ENCODE data around the gene MYH9. TPM values are rescaled to one million over a fixed set of nuclear protein-coding genes. Genes with fewer than 3 reads are reported as not detected.

MYH9 gene
- total and polyA plus RNA-seq, 2 donors (not counting 1 experiment from before 2014, with no cell fraction given): 108 to 554 TPM

DNA sequence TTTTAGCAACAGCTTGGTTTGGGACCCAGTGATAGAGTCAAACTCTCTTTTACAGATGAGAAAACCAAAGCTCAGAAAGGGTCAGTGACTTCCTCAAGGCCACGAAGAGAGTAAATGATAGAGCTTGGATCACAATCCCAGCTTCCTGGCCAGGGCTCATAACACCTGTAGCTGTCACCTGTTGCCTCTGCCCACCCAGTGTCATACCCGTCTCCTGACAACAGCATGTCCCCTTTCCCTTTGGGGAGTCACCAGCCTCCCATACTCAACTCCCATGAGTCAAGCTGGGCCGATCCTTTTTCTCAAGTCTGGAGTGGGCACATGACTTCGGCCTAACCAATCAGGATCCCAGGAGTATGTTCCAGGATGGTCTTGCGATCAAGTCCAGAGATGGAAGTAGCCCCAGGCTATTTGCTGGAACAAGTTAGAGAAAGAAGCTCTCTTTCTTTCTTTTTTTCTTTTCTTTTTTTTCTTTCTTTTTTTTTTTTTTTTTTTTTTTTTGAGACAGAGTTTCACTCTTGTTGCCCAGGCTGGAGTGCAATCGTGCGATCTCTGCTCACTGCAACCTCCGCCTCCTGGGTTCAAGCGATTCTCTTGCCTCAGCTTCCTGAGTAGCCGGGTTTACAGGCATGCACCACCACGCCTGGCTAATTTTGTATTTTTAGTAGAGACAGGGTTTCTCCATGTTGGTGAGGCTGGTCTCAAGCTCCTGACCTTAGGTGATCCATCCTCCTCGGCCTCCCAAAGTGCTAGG lies 27.8 kb upstream of the MYH9 start:
- CTCF ChIA-PET: interaction anchor here (0.9 to 1.6 kb wide), 3 partner anchors 30 to 71 kb away, joined by 3 to 5 read pairs (median 4); no protein-coding TSS in a partner anchor
- peaks cover 17 to 52% of the 10 kb centered on the region in 2 donors for H3K4me1 ChIP-seq (ENCODE audit: control insufficient read depth in 2 of 2, insufficient read depth in 2 of 2, low read length in 2 of 2)
- POLR2A ChIA-PET: interaction anchor here (0.6 to 0.7 kb wide), 7 partner anchors 29 to 92 kb away, joined by 3 to 6 read pairs (median 4); no protein-coding TSS in a partner anchor

More for the DNA sequence above, 27.8 kb upstream of the MYH9 start:
- Histone ChIP-seq H4K20me1 (ENCODE audit: control insufficient read depth, insufficient read depth, low read length, poor library complexity, severe bottlenecking) (no peaks in the 10 kb centered on the region), H3K27ac (ENCODE audit: low read length in 2 of 2) (peak overlapping the region in 1 of 2 donors; percentile 48), H2AFZ (ENCODE audit: insufficient read depth, low read depth, low read length, poor library complexity, severe bottlenecking) (no peak overlapping the region), H3K79me2 (ENCODE audit: control insufficient read depth, insufficient read depth, low read length) (peaks cover 11% of the 10 kb centered on the region), H3K4me3 (ENCODE audit: control extremely low read depth in 1 of 5, extremely low read depth in 1 of 5, insufficient read depth in 1 of 5, low read depth in 2 of 5, low read length in 4 of 5) (no peak overlapping the region), H3K9me3 (ENCODE audit: control extremely low read depth in 1 of 3, control insufficient read depth in 2 of 3, insufficient read depth in 1 of 3, low read length in 2 of 3) (no peaks in the 10 kb centered on the region), H3K36me3 (replicated peaks in 1 of 2; ENCODE audit: control extremely low read depth in 1 of 2, control insufficient read depth in 1 of 2, extremely low read depth in 1 of 2, insufficient read depth in 2 of 2, low read length in 1 of 2) (no peaks in the 10 kb centered on the region), H3K27me3 (replicated peaks in 1 of 4; ENCODE audit: control extremely low read depth in 1 of 4, control insufficient read depth in 3 of 4, insufficient read depth in 4 of 4, low read length in 3 of 4) (no peaks in the 10 kb centered on the region), H3K4me2 (replicated peaks; ENCODE audit: low read depth, low read length, poor library complexity, severe bottlenecking) (peak overlapping the region; percentile 57), H3K9ac (ENCODE audit: low read length) (no peak overlapping the region)
- H3K4me1 Mint-ChIP-seq: peaks cover 43% of the 10 kb centered on the region
- no peaks in the 10 kb centered on the region for H3K27me3 Mint-ChIP-seq
- H3K9me3 Mint-ChIP-seq (ENCODE audit: insufficient read depth): no peaks in the 10 kb centered on the region
- WGBS (ENCODE audit: insufficient coverage): 36% methylated on average over 3 of the region's 12 CpGs
- ATAC-seq (ENCODE audit: low read depth): no peak
- no peak for TF ChIP-seq CTCF (IDR thresholded peaks at IDR 0.05)
- TF ChIP-seq EZH2 (IDR thresholded peaks at IDR 0.05; ENCODE audit: borderline replicate concordance, insufficient read depth, low read depth, low read length, poor library complexity, severe bottlenecking): no peak
- no peak for DNase-seq
- peak overlapping the region; percentile 76 for H3K4me3 Mint-ChIP-seq
- intact Hi-C loops (cut with micrococcal nuclease): no loop called here
- H3K27ac Mint-ChIP-seq: peak overlapping the region; percentile 88
